GM10248 (cell line): ENCODE results near the gene RIC8B.

ENCODE experiments used
- CTCF ChIA-PET: fragments of 300-600 bp; sonication (Branson Sonifier 250); formaldehyde crosslinking; extraction: SDS; loops from one replicate; lab custom pipeline; 2021; ENCODE audit warnings: antibody characterized with exemption; lab: Yijun Ruan, JAX
- POLR2A ChIA-PET: fragments of 350-650 bp; sonication (Branson Sonifier 250); formaldehyde crosslinking; extraction: SDS; loops from one replicate; lab custom pipeline; 2020; ENCODE audit warnings: antibody characterized with exemption; lab: Yijun Ruan, JAX
- DNase-seq: peaks from one replicate; pipeline ENCODE4 v3.0.0; 2012; ENCODE audit errors: extremely low spot score
- CTCF ChIP-seq: IDR thresholded peaks from 2 replicates; pipeline ENCODE4 v1.5.1; 2012; ENCODE audit warnings: mild to moderate bottlenecking, low read depth; ENCODE audit errors: extremely low read depth, missing control alignments, control extremely low read depth

Gene RIC8B

GRCh38 chr12:106814714-106815113, 40.2 kb downstream of the RIC8B start:
- ChIA-PET CTCF (interaction anchor here (0.9 to 1.8 kb wide), 7 partner anchors 14 to 132 kb away, joined by 3 to 6 read pairs (median 3); no protein-coding TSS in a partner anchor), POLR2A (no interaction called here)
- no peak for DNase-seq
- no peak for TF ChIP-seq CTCF

- ChIA-PET CTCF (interaction anchor here (0.6 to 1.5 kb wide), 6 partner anchors 13 to 133 kb away, joined by 3 read pairs; no protein-coding TSS in a partner anchor), POLR2A (no interaction called here)
- DNase-seq: no peak
- TF ChIP-seq CTCF: no peak
These were observed 41.3 kb downstream of the RIC8B start for GRCh38 chr12:106815741-106816140.

- ChIA-PET POLR2A (no interaction called here), CTCF (interaction anchor here (1.0 to 1.2 kb wide), 4 partner anchors 13 to 18 kb away, joined by 3 read pairs; no protein-coding TSS in a partner anchor)
- DNase-seq: no peak
- no peak for TF ChIP-seq CTCF
These were observed 41.7 kb downstream of the RIC8B start for GRCh38 chr12:106816231-106816630.

GRCh38 chr12:106819991-106820390, 45.5 kb downstream of the RIC8B start:
- no peak for TF ChIP-seq CTCF
- ChIA-PET POLR2A (no interaction called here), CTCF (interaction anchor here (1.5 kb wide), 1 partner anchor 10 kb away, joined by 4 read pairs; no protein-coding TSS in a partner anchor)
- DNase-seq: no peak

GRCh38 chr12:106831699-106832098, 57.2 kb downstream of the RIC8B start:
- TF ChIP-seq CTCF: no peak
- POLR2A ChIA-PET: no interaction called here
- CTCF ChIA-PET: interaction anchor here (0.9 to 1.3 kb wide), 3 partner anchors 9 to 441 kb away, joined by 3 to 4 read pairs (median 3); no protein-coding TSS in a partner anchor
- DNase-seq: no peak

- CTCF ChIA-PET: interaction anchor here (1.3 kb wide), 1 partner anchor 480 kb away, joined by 3 read pairs; no protein-coding TSS in a partner anchor
- POLR2A ChIA-PET: no interaction called here
These were observed 63.3 kb downstream of the RIC8B start for GRCh38 chr12:106837782-106838181.

More at GRCh38 chr12:106837782-106838181, 63.3 kb downstream of the RIC8B start:
- no peak for DNase-seq
- TF ChIP-seq CTCF: no peak
